ENCODE measurements around the gene ZNF608. TPM values are rescaled to one million over a fixed set of nuclear protein-coding genes. Genes with fewer than 3 reads are reported as not detected.

ZNF608 gene, protein sequence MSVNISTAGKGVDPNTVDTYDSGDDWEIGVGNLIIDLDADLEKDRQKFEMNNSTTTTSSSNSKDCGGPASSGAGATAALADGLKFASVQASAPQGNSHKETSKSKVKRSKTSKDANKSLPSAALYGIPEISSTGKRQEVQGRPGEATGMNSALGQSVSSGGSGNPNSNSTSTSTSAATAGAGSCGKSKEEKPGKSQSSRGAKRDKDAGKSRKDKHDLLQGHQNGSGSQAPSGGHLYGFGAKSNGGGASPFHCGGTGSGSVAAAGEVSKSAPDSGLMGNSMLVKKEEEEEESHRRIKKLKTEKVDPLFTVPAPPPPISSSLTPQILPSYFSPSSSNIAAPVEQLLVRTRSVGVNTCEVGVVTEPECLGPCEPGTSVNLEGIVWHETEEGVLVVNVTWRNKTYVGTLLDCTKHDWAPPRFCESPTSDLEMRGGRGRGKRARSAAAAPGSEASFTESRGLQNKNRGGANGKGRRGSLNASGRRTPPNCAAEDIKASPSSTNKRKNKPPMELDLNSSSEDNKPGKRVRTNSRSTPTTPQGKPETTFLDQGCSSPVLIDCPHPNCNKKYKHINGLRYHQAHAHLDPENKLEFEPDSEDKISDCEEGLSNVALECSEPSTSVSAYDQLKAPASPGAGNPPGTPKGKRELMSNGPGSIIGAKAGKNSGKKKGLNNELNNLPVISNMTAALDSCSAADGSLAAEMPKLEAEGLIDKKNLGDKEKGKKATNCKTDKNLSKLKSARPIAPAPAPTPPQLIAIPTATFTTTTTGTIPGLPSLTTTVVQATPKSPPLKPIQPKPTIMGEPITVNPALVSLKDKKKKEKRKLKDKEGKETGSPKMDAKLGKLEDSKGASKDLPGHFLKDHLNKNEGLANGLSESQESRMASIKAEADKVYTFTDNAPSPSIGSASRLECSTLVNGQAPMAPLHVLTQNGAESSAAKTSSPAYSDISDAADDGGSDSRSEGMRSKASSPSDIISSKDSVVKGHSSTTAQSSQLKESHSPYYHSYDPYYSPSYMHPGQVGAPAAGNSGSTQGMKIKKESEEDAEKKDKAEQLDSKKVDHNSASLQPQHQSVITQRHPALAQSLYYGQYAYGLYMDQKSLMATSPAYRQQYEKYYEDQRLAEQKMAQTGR (N-terminal part only)
- 1.5 and 15.0 TPM in 2 replicates for total RNA-seq (ENCODE audit: low replicate concordance)

GRCh38 chr5:124745928-124746915 is at the start of gene ZNF608:
Gene ZNF608, minus strand, starts transcription at chr5:124746639. Its CDS starts 1,650 bp downstream, at chr5:124744989.

Data from smooth muscle cell of the coronary artery (primary cell).